Measurements from ENCODE around the gene FERMT2.
"Not testable (repeated sequence)": the region's sequence is repeated elsewhere in the genome, so short reads cannot be mapped to it uniquely, and the experiment has no call there.

Gene FERMT2

GRCh38 chr14:52948039-52948438, 2.8 kb downstream of the FERMT2 start:
- in situ Hi-C loops (cut with MboI; ENCODE audit: low sequenced_read_pairs) = no loop called here

- in situ Hi-C loops (cut with MboI; ENCODE audit: low sequenced_read_pairs) = no loop called here
These were observed 6.6 kb downstream of the FERMT2 start for GRCh38 chr14:52944254-52944653.

GRCh38 chr14:52939427-52939826, 11.4 kb downstream of the FERMT2 start:
- in situ Hi-C loops (cut with MboI; ENCODE audit: low sequenced_read_pairs) = no loop called here

GRCh38 chr14:52937869-52938268, 13.0 kb downstream of the FERMT2 start:
- in situ Hi-C loops (cut with MboI; ENCODE audit: low sequenced_read_pairs) = no loop called here

- in situ Hi-C loops (cut with MboI; ENCODE audit: low sequenced_read_pairs) = no loop called here
These were observed 13.5 kb downstream of the FERMT2 start for GRCh38 chr14:52937306-52937705.

GRCh38 chr14:52936437-52936836, 14.4 kb downstream of the FERMT2 start:
- in situ Hi-C loops (cut with MboI; ENCODE audit: low sequenced_read_pairs) = no loop called here

- in situ Hi-C loops (cut with MboI; ENCODE audit: low sequenced_read_pairs) = no loop called here
These were observed 15.0 kb downstream of the FERMT2 start for GRCh38 chr14:52935833-52936232.

GRCh38 chr14:52934762-52935161, 16.1 kb downstream of the FERMT2 start:
- in situ Hi-C loops (cut with MboI; ENCODE audit: low sequenced_read_pairs) = no loop called here

- in situ Hi-C loops (cut with MboI; ENCODE audit: low sequenced_read_pairs) = no loop called here
These were observed 21.6 kb downstream of the FERMT2 start for GRCh38 chr14:52929192-52929807.

- in situ Hi-C loops (cut with MboI; ENCODE audit: low sequenced_read_pairs) = no loop called here
These were observed 23.9 kb downstream of the FERMT2 start for GRCh38 chr14:52926953-52927352.

- in situ Hi-C loops (cut with MboI; ENCODE audit: low sequenced_read_pairs) = no loop called here
These were observed 26.8 kb downstream of the FERMT2 start for GRCh38 chr14:52923902-52924575.

GRCh38 chr14:52922656-52923055, 28.2 kb downstream of the FERMT2 start:
- in situ Hi-C loops (cut with MboI; ENCODE audit: low sequenced_read_pairs) = no loop called here

GRCh38 chr14:52922059-52922458, 28.8 kb downstream of the FERMT2 start:
- in situ Hi-C loops (cut with MboI; ENCODE audit: low sequenced_read_pairs) = no loop called here

GRCh38 chr14:52920411-52920810, 30.4 kb downstream of the FERMT2 start:
- in situ Hi-C loops (cut with MboI; ENCODE audit: low sequenced_read_pairs) = not testable (repeated sequence)

- in situ Hi-C loops (cut with MboI; ENCODE audit: low sequenced_read_pairs) = no loop called here
These were observed 30.9 kb downstream of the FERMT2 start for GRCh38 chr14:52919971-52920370.

- in situ Hi-C loops (cut with MboI; ENCODE audit: low sequenced_read_pairs) = no loop called here
These were observed 32.4 kb downstream of the FERMT2 start for GRCh38 chr14:52918486-52918885.

GRCh38 chr14:52917735-52918134, 33.1 kb downstream of the FERMT2 start:
- in situ Hi-C loops (cut with MboI; ENCODE audit: low sequenced_read_pairs) = no loop called here

GRCh38 chr14:52914295-52914694, 36.6 kb downstream of the FERMT2 start:
- in situ Hi-C loops (cut with MboI; ENCODE audit: low sequenced_read_pairs) = no loop called here

- in situ Hi-C loops (cut with MboI; ENCODE audit: low sequenced_read_pairs) = no loop called here
These were observed 37.6 kb downstream of the FERMT2 start for GRCh38 chr14:52913271-52913670.

- in situ Hi-C loops (cut with MboI; ENCODE audit: low sequenced_read_pairs) = no loop called here
These were observed 38.9 kb downstream of the FERMT2 start for GRCh38 chr14:52911904-52912303.

- in situ Hi-C loops (cut with MboI; ENCODE audit: low sequenced_read_pairs) = no loop called here
These were observed 40.3 kb downstream of the FERMT2 start for GRCh38 chr14:52910572-52910971.

GRCh38 chr14:52907949-52908348, 42.9 kb downstream of the FERMT2 start:
- in situ Hi-C loops (cut with MboI; ENCODE audit: low sequenced_read_pairs) = no loop called here

GRCh38 chr14:52906141-52906601, 44.7 kb downstream of the FERMT2 start:
- in situ Hi-C loops (cut with MboI; ENCODE audit: low sequenced_read_pairs) = no loop called here

Data from hTERT RPE-1 (cell line).